Measurements from ENCODE around the gene BEX4.
A peak's percentile ranks its signal among the peaks of the same experiment; 100 is the strongest.
"Not testable (repeated sequence)": the region's sequence is repeated elsewhere in the genome, so short reads cannot be mapped to it uniquely, and the experiment has no call there.

The BEX4 gene

GRCh38 chrX:103214870-103215424 lies at the start of gene BEX4:
TSS of gene BEX4 (plus strand) at chrX:103215108. CDS start at chrX:103216154, 1,046 bp downstream.
- H3K4me3 ChIP-seq (ENCODE audit: low read depth, low read length): peak within 1 kb of the TSS; percentile 49
- no peak for TF ChIP-seq CTCF (IDR thresholded peaks at IDR 0.05; ENCODE audit: low read depth, low read length, missing control alignments)
- no peak for DNase-seq (ENCODE audit: low read depth)

GRCh38 chrX:103170216-103170615 lies 44.7 kb upstream of the BEX4 start:
- DNase-seq (ENCODE audit: low read depth): no peak
- no peak for TF ChIP-seq CTCF (IDR thresholded peaks at IDR 0.05; ENCODE audit: low read depth, low read length, missing control alignments)

GRCh38 chrX:103171353-103171752 lies 43.6 kb upstream of the BEX4 start:
- H3K4me3 ChIP-seq (ENCODE audit: low read depth, low read length): no peak overlapping the region
- TF ChIP-seq CTCF (IDR thresholded peaks at IDR 0.05; ENCODE audit: low read depth, low read length, missing control alignments): no peak
- DNase-seq (ENCODE audit: low read depth): no peak

More at GRCh38 chrX:103170216-103170615, 44.7 kb upstream of the BEX4 start:
- no peak overlapping the region for H3K4me3 ChIP-seq (ENCODE audit: low read depth, low read length)

GRCh38 chrX:103175256-103175655 lies 39.7 kb upstream of the BEX4 start:
- DNase-seq (ENCODE audit: low read depth); H3K4me3 ChIP-seq (ENCODE audit: low read depth, low read length): not testable (repeated sequence)

GRCh38 chrX:103175944-103176753 lies 38.8 kb upstream of the BEX4 start:
- TF ChIP-seq CTCF (IDR thresholded peaks at IDR 0.05; ENCODE audit: low read depth, low read length, missing control alignments): peak; percentile 66
- H3K4me3 ChIP-seq (ENCODE audit: low read depth, low read length): no peak overlapping the region
- peak; percentile 5 for DNase-seq (ENCODE audit: low read depth)

GRCh38 chrX:103177556-103177955 lies 37.4 kb upstream of the BEX4 start:
- DNase-seq (ENCODE audit: low read depth): no peak
- no peak overlapping the region for H3K4me3 ChIP-seq (ENCODE audit: low read depth, low read length)
- no peak for TF ChIP-seq CTCF (IDR thresholded peaks at IDR 0.05; ENCODE audit: low read depth, low read length, missing control alignments)

- no peak overlapping the region for H3K4me3 ChIP-seq (ENCODE audit: low read depth, low read length)
- DNase-seq (ENCODE audit: low read depth): no peak
- no peak for TF ChIP-seq CTCF (IDR thresholded peaks at IDR 0.05; ENCODE audit: low read depth, low read length, missing control alignments)
These were observed 31.0 kb upstream of the BEX4 start for GRCh38 chrX:103183912-103184311.

Data from GM12864 (cell line).